ENCODE results near the gene SLC15A2. TPM values are rescaled to one million over a fixed set of nuclear protein-coding genes. Genes with fewer than 3 reads are reported as not detected.

Gene SLC15A2
- polyA plus RNA-seq, 4 donors: 0.34 to 2.6 (median 0.83) TPM

DNA sequence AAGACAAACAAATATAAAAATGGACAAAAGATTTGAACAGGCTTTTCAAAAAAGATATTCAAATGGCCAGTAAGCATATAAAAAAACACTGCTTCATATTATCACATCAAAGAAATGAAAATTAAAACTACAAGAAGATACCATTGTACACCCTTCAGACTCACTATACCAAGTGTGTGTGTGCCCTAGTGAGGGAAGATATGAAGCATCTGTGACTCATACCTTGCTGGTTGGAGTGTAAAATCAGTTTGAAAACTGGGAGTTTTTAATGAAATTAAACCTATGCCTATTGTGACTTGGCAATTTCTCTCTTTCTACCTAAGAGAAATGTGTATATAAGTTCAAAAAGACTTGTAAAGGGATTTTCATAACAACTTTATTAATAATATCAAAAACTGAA is 23.5 kb upstream of the SLC15A2 start:
- H3K4me3 ChIP-seq (ENCODE audit: low read depth in 1 of 3, low read length in 3 of 3): no peak overlapping the region
- H3K4me1 ChIP-seq (ENCODE audit: control insufficient read depth in 3 of 3, insufficient read depth in 2 of 3, low read depth in 1 of 3, low read length in 2 of 3): no peaks in the 10 kb centered on the region
- no peaks in the 10 kb centered on the region for H3K27me3 ChIP-seq (ENCODE audit: control insufficient read depth in 3 of 3, insufficient read depth in 3 of 3, low read length in 3 of 3)
- no peak overlapping the region for H3K27ac ChIP-seq (ENCODE audit: low read depth in 1 of 3, low read length in 2 of 3)
- FAIRE-seq (no peak), DNase-seq (no peak)
- H3K36me3 ChIP-seq (ENCODE audit: control insufficient read depth in 3 of 3, insufficient read depth in 2 of 3, low read depth in 1 of 3, low read length in 3 of 3): no peaks in the 10 kb centered on the region
- H3K9me3 ChIP-seq (ENCODE audit: control insufficient read depth in 2 of 2, insufficient read depth in 1 of 2, low read depth in 1 of 2, low read length in 1 of 2): no peaks in the 10 kb centered on the region

DNA sequence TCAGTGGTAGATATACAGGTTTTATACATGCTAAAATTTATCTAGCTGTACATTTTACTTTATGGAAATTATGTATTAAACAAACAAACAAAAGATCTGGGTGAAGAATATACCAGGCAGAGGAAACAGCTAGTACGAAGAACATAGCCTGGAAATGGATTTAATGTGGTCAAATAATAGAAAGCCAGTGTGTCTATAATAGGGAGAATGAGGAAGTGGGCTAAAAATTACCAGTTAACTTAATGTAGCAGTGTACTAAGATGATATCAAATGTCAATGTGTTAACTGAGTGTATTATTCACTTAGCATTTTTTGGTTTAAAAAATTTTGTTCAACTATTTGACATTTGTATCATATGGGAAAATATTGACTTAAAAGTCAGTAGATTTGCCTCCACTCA is 22.8 kb upstream of the SLC15A2 start:
- no peak overlapping the region for H3K27ac ChIP-seq (ENCODE audit: low read depth in 1 of 3, low read length in 2 of 3)
- WGBS, 3 donors: 71 to 85% (median 82%) methylated on average over 1 of the region's 1 CpG
- H3K36me3 ChIP-seq (ENCODE audit: control insufficient read depth in 3 of 3, insufficient read depth in 2 of 3, low read depth in 1 of 3, low read length in 3 of 3): no peaks in the 10 kb centered on the region
- H3K9me3 ChIP-seq (ENCODE audit: control insufficient read depth in 2 of 2, insufficient read depth in 1 of 2, low read depth in 1 of 2, low read length in 1 of 2): no peaks in the 10 kb centered on the region
- FAIRE-seq (no peak), DNase-seq (no peak)
- H3K4me3 ChIP-seq (ENCODE audit: low read depth in 1 of 3, low read length in 3 of 3): no peak overlapping the region
- H3K4me1 ChIP-seq (ENCODE audit: control insufficient read depth in 3 of 3, insufficient read depth in 2 of 3, low read depth in 1 of 3, low read length in 2 of 3): no peaks in the 10 kb centered on the region
- H3K27me3 ChIP-seq (ENCODE audit: control insufficient read depth in 3 of 3, insufficient read depth in 3 of 3, low read length in 3 of 3): no peaks in the 10 kb centered on the region

DNA sequence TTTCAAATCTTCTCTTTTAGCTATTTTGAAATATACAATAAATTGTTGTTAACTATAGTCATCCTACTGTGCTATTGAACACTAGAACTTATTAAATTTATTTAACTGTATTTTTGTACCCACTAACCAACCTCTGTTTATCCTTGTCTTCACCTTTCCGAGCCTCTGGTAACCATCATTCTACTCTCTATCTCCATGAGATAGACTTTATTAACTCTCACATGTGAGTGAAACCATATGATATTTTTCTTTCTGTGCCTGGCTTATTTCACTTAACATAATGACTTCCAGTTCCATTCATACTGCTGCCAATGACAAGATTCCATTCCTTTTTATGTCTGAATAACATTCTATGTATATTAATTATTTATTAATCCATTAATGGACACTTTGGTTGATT is 15.8 kb upstream of the SLC15A2 start:
- H3K36me3 ChIP-seq (ENCODE audit: control insufficient read depth in 3 of 3, insufficient read depth in 2 of 3, low read depth in 1 of 3, low read length in 3 of 3): no peaks in the 10 kb centered on the region
- no peaks in the 10 kb centered on the region for H3K9me3 ChIP-seq (ENCODE audit: control insufficient read depth in 2 of 2, insufficient read depth in 1 of 2, low read depth in 1 of 2, low read length in 1 of 2)
- no peak overlapping the region for H3K4me3 ChIP-seq (ENCODE audit: low read depth in 1 of 3, low read length in 3 of 3)
- no peaks in the 10 kb centered on the region for H3K4me1 ChIP-seq (ENCODE audit: control insufficient read depth in 3 of 3, insufficient read depth in 2 of 3, low read depth in 1 of 3, low read length in 2 of 3)
- FAIRE-seq: no peak
- no peak for DNase-seq
- WGBS, 3 donors: 88 to 96% (median 90%) methylated on average over 1 of the region's 1 CpG
- H3K27me3 ChIP-seq (ENCODE audit: control insufficient read depth in 3 of 3, insufficient read depth in 3 of 3, low read length in 3 of 3): no peaks in the 10 kb centered on the region
- no peak overlapping the region for H3K27ac ChIP-seq (ENCODE audit: low read depth in 1 of 3, low read length in 2 of 3)

DNA sequence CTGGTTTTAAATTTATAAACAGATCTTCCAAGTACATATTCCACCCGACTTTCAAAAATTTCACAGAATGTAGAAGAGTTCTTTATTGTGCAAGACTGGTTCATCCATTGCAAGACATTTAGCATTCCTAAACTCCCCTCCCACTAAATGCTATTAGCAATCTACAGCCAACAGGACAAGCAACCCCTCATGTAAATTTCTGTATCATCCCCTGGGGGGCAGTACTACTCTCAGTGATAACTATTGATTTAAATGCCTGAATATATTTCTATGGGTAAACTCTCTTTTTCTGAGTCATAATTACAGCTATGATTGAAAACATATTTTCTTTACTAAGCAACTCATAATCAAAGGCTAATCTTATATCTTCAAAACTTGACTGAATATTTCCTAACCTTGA is 10.7 kb upstream of the SLC15A2 start:
- H3K27me3 ChIP-seq (ENCODE audit: control insufficient read depth in 3 of 3, insufficient read depth in 3 of 3, low read length in 3 of 3): no peaks in the 10 kb centered on the region
- no peaks in the 10 kb centered on the region for H3K36me3 ChIP-seq (ENCODE audit: control insufficient read depth in 3 of 3, insufficient read depth in 2 of 3, low read depth in 1 of 3, low read length in 3 of 3)
- FAIRE-seq (no peak), DNase-seq (peak; percentile 3 to 11)
- no peaks in the 10 kb centered on the region for H3K9me3 ChIP-seq (ENCODE audit: control insufficient read depth in 2 of 2, insufficient read depth in 1 of 2, low read depth in 1 of 2, low read length in 1 of 2)
- H3K27ac ChIP-seq (ENCODE audit: low read depth in 1 of 3, low read length in 2 of 3): no peak overlapping the region
- H3K4me1 ChIP-seq (ENCODE audit: control insufficient read depth in 3 of 3, insufficient read depth in 2 of 3, low read depth in 1 of 3, low read length in 2 of 3): no peaks in the 10 kb centered on the region
- H3K4me3 ChIP-seq (ENCODE audit: low read depth in 1 of 3, low read length in 3 of 3): no peak overlapping the region
- WGBS, 3 donors: 47 to 51% (median 48%) methylated on average over 1 of the region's 1 CpG

DNA sequence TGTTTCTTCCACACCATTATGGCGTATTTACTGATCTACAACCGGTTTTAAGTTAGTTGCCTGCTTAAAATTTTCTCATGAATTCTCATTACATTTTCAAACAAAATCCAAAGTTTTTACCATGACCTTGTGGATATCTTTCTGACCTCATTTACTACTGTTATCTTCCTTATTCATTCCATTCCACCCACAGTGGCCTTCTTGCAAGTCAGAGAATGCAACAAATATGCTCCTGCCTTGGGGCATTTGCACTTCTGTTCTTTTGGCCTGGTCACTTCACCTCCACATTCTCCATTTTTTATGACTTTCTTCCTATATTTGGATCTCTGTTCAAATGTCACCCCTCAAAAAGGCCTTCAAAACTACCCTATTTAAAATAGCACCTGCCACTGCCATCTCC is 8.8 kb upstream of the SLC15A2 start:
- Histone ChIP-seq H3K9me3 (ENCODE audit: control insufficient read depth in 2 of 2, insufficient read depth in 1 of 2, low read depth in 1 of 2, low read length in 1 of 2) (no peaks in the 10 kb centered on the region), H3K4me3 (ENCODE audit: low read depth in 1 of 3, low read length in 3 of 3) (no peak overlapping the region), H3K4me1 (ENCODE audit: control insufficient read depth in 3 of 3, insufficient read depth in 2 of 3, low read depth in 1 of 3, low read length in 2 of 3) (no peaks in the 10 kb centered on the region), H3K27ac (ENCODE audit: low read depth in 1 of 3, low read length in 2 of 3) (no peak overlapping the region), H3K36me3 (ENCODE audit: control insufficient read depth in 3 of 3, insufficient read depth in 2 of 3, low read depth in 1 of 3, low read length in 3 of 3) (no peaks in the 10 kb centered on the region), H3K27me3 (ENCODE audit: control insufficient read depth in 3 of 3, insufficient read depth in 3 of 3, low read length in 3 of 3) (no peaks in the 10 kb centered on the region)
- WGBS, 3 donors: 92 to 94% (median 94%) methylated on average over 2 of the region's 2 CpGs
- FAIRE-seq: no peak
- no peak for DNase-seq

DNA sequence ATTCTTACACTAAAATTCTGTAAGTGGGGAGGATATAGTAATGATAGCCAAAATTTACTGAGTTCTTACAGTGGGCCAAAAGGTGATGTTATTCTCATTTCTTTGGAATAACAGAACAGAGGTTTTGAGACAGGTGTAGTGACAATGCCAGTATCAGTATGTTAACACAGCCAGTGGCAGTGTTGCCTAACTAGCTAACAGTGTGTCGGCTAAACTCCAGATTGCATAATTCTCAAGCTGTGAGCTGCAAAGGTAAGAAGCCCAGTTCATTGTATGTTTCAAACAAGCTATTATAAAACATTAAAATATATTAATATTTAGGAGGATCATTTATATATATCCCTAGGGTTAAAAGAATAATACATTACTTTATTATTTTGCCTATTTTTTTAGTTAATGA is 920 bp downstream of the SLC15A2 start:
- H3K27me3 ChIP-seq (ENCODE audit: control insufficient read depth in 3 of 3, insufficient read depth in 3 of 3, low read length in 3 of 3): no peaks in the 10 kb centered on the region
- DNase-seq: peak in 1 of 2 donors; percentile 26
- H3K4me1 ChIP-seq (ENCODE audit: control insufficient read depth in 3 of 3, insufficient read depth in 2 of 3, low read depth in 1 of 3, low read length in 2 of 3): no peaks in the 10 kb centered on the region
- no peaks in the 10 kb centered on the region for H3K36me3 ChIP-seq (ENCODE audit: control insufficient read depth in 3 of 3, insufficient read depth in 2 of 3, low read depth in 1 of 3, low read length in 3 of 3)
- H3K9me3 ChIP-seq (ENCODE audit: control insufficient read depth in 2 of 2, insufficient read depth in 1 of 2, low read depth in 1 of 2, low read length in 1 of 2): no peaks in the 10 kb centered on the region
- 0 to 50% (median 3%) methylated on average over 1 of the region's 1 CpG for WGBS, 3 donors
- FAIRE-seq: no peak
- no peak overlapping the region for H3K4me3 ChIP-seq (ENCODE audit: low read depth in 1 of 3, low read length in 3 of 3)
- H3K27ac ChIP-seq (ENCODE audit: low read depth in 1 of 3, low read length in 2 of 3): no peak overlapping the region

DNA sequence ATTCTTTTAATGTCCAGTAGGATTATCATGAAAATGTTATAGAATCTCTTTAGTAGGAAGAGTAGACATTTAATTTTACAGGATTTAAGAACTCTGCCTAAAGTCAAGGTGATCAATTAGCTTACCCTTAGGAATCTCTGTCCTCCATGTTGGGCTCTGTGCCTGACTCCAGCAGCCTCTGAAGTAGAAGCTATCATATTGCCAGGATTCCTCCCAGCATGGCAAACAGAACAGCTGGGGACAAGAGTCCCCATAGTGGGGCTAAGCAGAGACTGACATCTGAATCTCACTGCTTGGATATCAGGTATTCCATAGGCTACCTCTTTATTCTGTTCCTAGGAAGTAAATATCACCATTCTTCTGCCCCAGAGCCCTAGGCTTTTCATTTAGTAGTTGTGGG is 1.5 kb downstream of the SLC15A2 start:
- no peaks in the 10 kb centered on the region for H3K4me1 ChIP-seq (ENCODE audit: control insufficient read depth in 3 of 3, insufficient read depth in 2 of 3, low read depth in 1 of 3, low read length in 2 of 3)
- no peaks in the 10 kb centered on the region for H3K27me3 ChIP-seq (ENCODE audit: control insufficient read depth in 3 of 3, insufficient read depth in 3 of 3, low read length in 3 of 3)
- H3K9me3 ChIP-seq (ENCODE audit: control insufficient read depth in 2 of 2, insufficient read depth in 1 of 2, low read depth in 1 of 2, low read length in 1 of 2): no peaks in the 10 kb centered on the region
- DNase-seq (no peak), FAIRE-seq (no peak)
- H3K36me3 ChIP-seq (ENCODE audit: control insufficient read depth in 3 of 3, insufficient read depth in 2 of 3, low read depth in 1 of 3, low read length in 3 of 3): no peaks in the 10 kb centered on the region
- no peak overlapping the region for H3K4me3 ChIP-seq (ENCODE audit: low read depth in 1 of 3, low read length in 3 of 3)
- no peak overlapping the region for H3K27ac ChIP-seq (ENCODE audit: low read depth in 1 of 3, low read length in 2 of 3)

DNA sequence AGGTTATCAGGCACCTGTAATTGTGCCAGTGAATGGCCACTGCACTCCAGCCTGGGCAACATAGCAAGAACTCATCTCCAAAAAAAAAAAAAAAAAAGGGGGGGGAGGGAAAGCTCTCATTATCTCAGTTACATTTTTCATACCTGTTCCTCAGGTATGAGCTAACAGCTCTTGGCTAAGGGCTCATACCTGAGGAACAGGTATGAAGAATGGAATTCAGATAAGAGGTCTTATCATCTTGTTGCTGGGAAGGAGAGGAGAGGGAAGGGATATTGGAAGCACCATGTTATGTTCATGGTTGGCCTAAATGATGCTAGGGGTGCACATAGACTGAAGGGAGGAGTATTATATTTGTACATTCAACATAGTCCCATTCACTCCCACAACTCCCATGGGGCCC is 2.6 kb downstream of the SLC15A2 start:
- no peak for DNase-seq
- no peak overlapping the region for H3K27ac ChIP-seq (ENCODE audit: low read depth in 1 of 3, low read length in 2 of 3)
- H3K9me3 ChIP-seq (ENCODE audit: control insufficient read depth in 2 of 2, insufficient read depth in 1 of 2, low read depth in 1 of 2, low read length in 1 of 2): no peaks in the 10 kb centered on the region

DNA sequence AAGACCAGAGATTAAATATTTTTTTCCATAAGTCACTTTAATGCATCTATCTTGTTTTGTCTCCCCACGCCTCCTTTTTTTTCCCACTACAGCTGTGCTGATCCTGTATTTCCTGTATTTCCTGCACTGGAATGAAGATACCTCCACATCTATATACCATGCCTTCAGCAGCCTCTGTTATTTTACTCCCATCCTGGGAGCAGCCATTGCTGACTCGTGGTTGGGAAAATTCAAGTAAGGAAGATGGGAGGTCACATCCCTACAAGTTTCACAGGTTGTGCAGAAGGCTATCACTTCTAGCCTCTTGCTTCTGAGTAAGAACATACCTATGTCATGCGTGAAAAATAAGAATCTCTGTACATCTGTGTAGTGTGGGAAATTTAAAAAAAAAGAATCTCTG is 3.1 kb downstream of the SLC15A2 start:
- no peaks in the 10 kb centered on the region for H3K9me3 ChIP-seq (ENCODE audit: control insufficient read depth in 2 of 2, insufficient read depth in 1 of 2, low read depth in 1 of 2, low read length in 1 of 2)
- H3K27me3 ChIP-seq (ENCODE audit: control insufficient read depth in 3 of 3, insufficient read depth in 3 of 3, low read length in 3 of 3): no peaks in the 10 kb centered on the region
- no peak overlapping the region for H3K4me3 ChIP-seq (ENCODE audit: low read depth in 1 of 3, low read length in 3 of 3)
- 92 to 99% (median 97%) methylated on average over 3 of the region's 3 CpGs for WGBS, 3 donors
- H3K4me1 ChIP-seq (ENCODE audit: control insufficient read depth in 3 of 3, insufficient read depth in 2 of 3, low read depth in 1 of 3, low read length in 2 of 3): no peaks in the 10 kb centered on the region
- H3K27ac ChIP-seq (ENCODE audit: low read depth in 1 of 3, low read length in 2 of 3): no peak overlapping the region
- DNase-seq (no peak), FAIRE-seq (no peak)
- H3K36me3 ChIP-seq (ENCODE audit: control insufficient read depth in 3 of 3, insufficient read depth in 2 of 3, low read depth in 1 of 3, low read length in 3 of 3): no peaks in the 10 kb centered on the region

More for the DNA sequence above, 2.6 kb downstream of the SLC15A2 start:
- H3K27me3 ChIP-seq (ENCODE audit: control insufficient read depth in 3 of 3, insufficient read depth in 3 of 3, low read length in 3 of 3): no peaks in the 10 kb centered on the region
- H3K4me1 ChIP-seq (ENCODE audit: control insufficient read depth in 3 of 3, insufficient read depth in 2 of 3, low read depth in 1 of 3, low read length in 2 of 3): no peaks in the 10 kb centered on the region
- no peaks in the 10 kb centered on the region for H3K36me3 ChIP-seq (ENCODE audit: control insufficient read depth in 3 of 3, insufficient read depth in 2 of 3, low read depth in 1 of 3, low read length in 3 of 3)
- no peak overlapping the region for H3K4me3 ChIP-seq (ENCODE audit: low read depth in 1 of 3, low read length in 3 of 3)
- FAIRE-seq: no peak
